ENCODE data around the gene DIP2C. TPM values are rescaled to one million over a fixed set of nuclear protein-coding genes. Genes with fewer than 3 reads are reported as not detected.

Gene DIP2C
- polyA plus RNA-seq, 3 donors, result 0.11 TPM; not detected in 2

DNA sequence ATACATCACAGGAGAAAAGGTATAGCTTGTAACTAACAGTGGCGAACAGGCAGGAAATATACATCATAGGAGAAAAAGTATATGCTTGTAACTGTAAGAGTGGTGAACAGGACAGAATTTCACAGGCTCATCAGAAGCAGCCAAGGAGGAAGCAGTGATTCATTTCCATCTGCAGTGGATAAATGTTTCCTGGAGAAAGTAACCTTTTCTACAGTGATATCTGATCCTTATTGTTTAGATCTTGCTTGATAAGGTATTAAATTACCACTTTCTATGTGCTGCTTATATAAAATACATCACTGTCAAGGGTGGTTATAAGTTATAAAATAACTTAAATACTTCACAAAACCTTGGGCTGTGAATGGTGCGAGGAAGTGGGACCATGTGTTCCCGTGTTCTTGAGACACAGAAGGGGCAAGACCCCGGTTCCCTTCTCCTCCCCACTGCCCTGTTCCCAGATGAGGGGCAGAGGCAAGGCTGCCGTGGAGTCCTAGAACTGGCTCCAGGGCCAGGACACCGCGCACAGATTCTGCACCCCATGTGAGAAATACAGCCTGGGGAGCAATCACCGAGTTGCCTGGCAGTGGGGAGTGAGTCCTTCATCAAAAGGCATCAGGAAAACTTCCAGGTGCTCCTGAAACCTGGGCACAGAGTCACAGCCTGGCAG, 135.2 kb downstream of the DIP2C start:
- H3K79me2 ChIP-seq (ENCODE audit: insufficient read depth, low read length), result no peaks in the 10 kb centered on the region
- 85% methylated on average over 4 of the region's 8 CpGs for WGBS (ENCODE audit: insufficient coverage)
- no peaks in the 10 kb centered on the region for H3K36me3 ChIP-seq (replicated peaks in 1 of 2; ENCODE audit: control insufficient read depth in 1 of 2, insufficient read depth in 2 of 2, low read length in 2 of 2)
- no peak overlapping the region for H3K9ac ChIP-seq (ENCODE audit: insufficient read depth, low read length, poor library complexity, severe bottlenecking)
- H2AFZ ChIP-seq (ENCODE audit: insufficient read depth, low read depth, low read length, poor library complexity, severe bottlenecking), result no peak overlapping the region
- intact Hi-C loops (cut with micrococcal nuclease), result no loop called here
- no peak overlapping the region for H3K4me2 ChIP-seq (replicated peaks; ENCODE audit: extremely low read depth, low read length, poor library complexity, severe bottlenecking)
- no peaks in the 10 kb centered on the region for H4K20me1 ChIP-seq (ENCODE audit: insufficient read depth, low read length)
- no peak overlapping the region for H3K27ac ChIP-seq (ENCODE audit: low read depth in 1 of 2, low read length in 2 of 2)
- no peak overlapping the region for H3K27ac Mint-ChIP-seq
- H3K27me3 Mint-ChIP-seq (ENCODE audit: low read depth in 3 of 3), result peaks cover 1 to 15% (median 11%) of the 10 kb centered on the region in 3 donors
- TF ChIP-seq, protein P1, sequence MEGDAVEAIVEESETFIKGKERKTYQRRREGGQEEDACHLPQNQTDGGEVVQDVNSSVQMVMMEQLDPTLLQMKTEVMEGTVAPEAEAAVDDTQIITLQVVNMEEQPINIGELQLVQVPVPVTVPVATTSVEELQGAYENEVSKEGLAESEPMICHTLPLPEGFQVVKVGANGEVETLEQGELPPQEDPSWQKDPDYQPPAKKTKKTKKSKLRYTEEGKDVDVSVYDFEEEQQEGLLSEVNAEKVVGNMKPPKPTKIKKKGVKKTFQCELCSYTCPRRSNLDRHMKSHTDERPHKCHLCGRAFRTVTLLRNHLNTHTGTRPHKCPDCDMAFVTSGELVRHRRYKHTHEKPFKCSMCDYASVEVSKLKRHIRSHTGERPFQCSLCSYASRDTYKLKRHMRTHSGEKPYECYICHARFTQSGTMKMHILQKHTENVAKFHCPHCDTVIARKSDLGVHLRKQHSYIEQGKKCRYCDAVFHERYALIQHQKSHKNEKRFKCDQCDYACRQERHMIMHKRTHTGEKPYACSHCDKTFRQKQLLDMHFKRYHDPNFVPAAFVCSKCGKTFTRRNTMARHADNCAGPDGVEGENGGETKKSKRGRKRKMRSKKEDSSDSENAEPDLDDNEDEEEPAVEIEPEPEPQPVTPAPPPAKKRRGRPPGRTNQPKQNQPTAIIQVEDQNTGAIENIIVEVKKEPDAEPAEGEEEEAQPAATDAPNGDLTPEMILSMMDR (IDR thresholded peaks at IDR 0.05), result no peak
- H3K27me3 ChIP-seq (ENCODE audit: control insufficient read depth in 2 of 2, insufficient read depth in 2 of 2, low read length in 2 of 2), result no peaks in the 10 kb centered on the region
- no peaks in the 10 kb centered on the region for H3K4me1 Mint-ChIP-seq
- H3K4me3 Mint-ChIP-seq, result no peak overlapping the region
- no peak for DNase-seq
- no peaks in the 10 kb centered on the region for H3K9me3 ChIP-seq (replicated peaks in 1 of 2; ENCODE audit: control insufficient read depth in 1 of 2, insufficient read depth in 1 of 2, low read length in 2 of 2)
- H3K36me3 Mint-ChIP-seq, result no peaks in the 10 kb centered on the region
- H3K4me1 ChIP-seq (ENCODE audit: control insufficient read depth in 1 of 2, insufficient read depth in 2 of 2, low read length in 2 of 2), result no peaks in the 10 kb centered on the region
- no peaks in the 10 kb centered on the region for H3K9me3 Mint-ChIP-seq
- H3K4me3 ChIP-seq (replicated peaks in 1 of 3; ENCODE audit: low read depth in 2 of 3, low read length in 3 of 3), result no peak overlapping the region

DNA sequence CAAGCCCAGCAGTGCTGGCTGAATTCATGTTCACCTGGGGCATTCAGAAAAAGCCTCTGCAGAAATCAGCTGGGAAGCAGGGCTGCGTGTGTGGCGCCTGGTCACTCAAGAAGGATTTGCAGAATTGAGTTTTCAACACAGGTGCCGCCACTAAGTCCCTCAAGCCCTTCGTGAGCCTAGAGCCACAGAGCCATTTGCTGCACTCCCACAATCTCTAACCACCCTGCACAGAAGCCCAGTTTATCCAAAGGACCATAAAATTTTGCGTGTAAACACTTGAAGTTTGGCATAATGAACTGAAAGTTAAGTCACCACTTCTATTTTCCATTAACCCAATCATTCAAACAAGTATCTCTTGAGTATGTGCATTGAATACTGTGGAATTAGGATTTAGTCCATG, 136.2 kb downstream of the DIP2C start:
- Histone ChIP-seq H3K36me3 (replicated peaks in 1 of 2; ENCODE audit: control insufficient read depth in 1 of 2, insufficient read depth in 2 of 2, low read length in 2 of 2) (no peaks in the 10 kb centered on the region), H3K9ac (ENCODE audit: insufficient read depth, low read length, poor library complexity, severe bottlenecking) (no peak overlapping the region), H3K4me2 (replicated peaks; ENCODE audit: extremely low read depth, low read length, poor library complexity, severe bottlenecking) (no peak overlapping the region), H3K27ac (ENCODE audit: low read depth in 1 of 2, low read length in 2 of 2) (no peak overlapping the region), H3K79me2 (ENCODE audit: insufficient read depth, low read length) (no peaks in the 10 kb centered on the region), H3K9me3 (replicated peaks in 1 of 2; ENCODE audit: control insufficient read depth in 1 of 2, insufficient read depth in 1 of 2, low read length in 2 of 2) (no peaks in the 10 kb centered on the region), H3K27me3 (ENCODE audit: control insufficient read depth in 2 of 2, insufficient read depth in 2 of 2, low read length in 2 of 2) (no peaks in the 10 kb centered on the region), H3K4me1 (ENCODE audit: control insufficient read depth in 1 of 2, insufficient read depth in 2 of 2, low read length in 2 of 2) (no peaks in the 10 kb centered on the region), H3K4me3 (replicated peaks in 1 of 3; ENCODE audit: low read depth in 2 of 3, low read length in 3 of 3) (no peak overlapping the region), H2AFZ (ENCODE audit: insufficient read depth, low read depth, low read length, poor library complexity, severe bottlenecking) (no peak overlapping the region), H4K20me1 (ENCODE audit: insufficient read depth, low read length) (no peaks in the 10 kb centered on the region)
- WGBS (ENCODE audit: insufficient coverage), result 100% methylated on average over 3 of the region's 5 CpGs
- Mint-ChIP-seq H3K36me3 (no peaks in the 10 kb centered on the region), H3K27ac (no peak overlapping the region), H3K4me3 (no peak overlapping the region), H3K27me3 (ENCODE audit: low read depth in 3 of 3) (peaks cover 3 to 21% (median 17%) of the 10 kb centered on the region in 3 donors), H3K4me1 (no peaks in the 10 kb centered on the region), H3K9me3 (no peaks in the 10 kb centered on the region)
- intact Hi-C loops (cut with micrococcal nuclease), result no loop called here
- TF ChIP-seq, protein P1 (IDR thresholded peaks at IDR 0.05), result no peak
- no peak for DNase-seq

Measured in CD14-positive monocyte (primary cell).